Esophagus muscularis mucosa (tissue), 4 donors: ENCODE results near the gene OR10H5. TPM values are rescaled to one million over a fixed set of nuclear protein-coding genes. Genes with fewer than 3 reads are reported as not detected.
"Not testable (repeated sequence)": the region's sequence is repeated elsewhere in the genome, so short reads cannot be mapped to it uniquely, and the experiment has no call there.

Experiments used
- DNase-seq: peaks from one replicate; pipeline ENCODE4 v3.0.0-alpha.2; 2017; ENCODE audit errors: extremely low spot score
- H3K27ac ChIP-seq, 4 donors: fragments of 200-600 bp; sonication (generic); replicated peaks in 1 of 4; 1 replicate in 3 of 4; 2 replicates in 1 of 4; pipeline ENCODE4 v1.5.1; 2016 to 2019; ENCODE audit warnings: mild to moderate bottlenecking in 1 of 4
- H3K27me3 ChIP-seq, 4 donors: fragments of 200-600 bp; sonication (generic); one replicate each; pipeline versions ENCODE4 v1.5.1 to v1.6.0; 2016 to 2019
- H3K36me3 ChIP-seq, 4 donors: fragments of 200-600 bp; sonication (generic); one replicate each; pipeline ENCODE4 v1.5.1; 2016 to 2019
- H3K4me1 ChIP-seq, 4 donors: fragments of 200-600 bp; sonication (generic); one replicate each; pipeline ENCODE4 v1.5.1; 2016 to 2019
- H3K4me3 ChIP-seq, 4 donors: fragments of 200-600 bp; sonication (generic); 1 replicate in 2 of 4; 2 replicates in 2 of 4; pipeline ENCODE4 v1.5.1; 2016 to 2019; ENCODE audit warnings: mild to moderate bottlenecking in 4 of 4, moderate library complexity in 1 of 4
- H3K9me3 ChIP-seq, 4 donors: fragments of 200-600 bp; sonication (generic); 1 replicate in 3 of 4; 2 replicates in 1 of 4; pipeline ENCODE4 v1.5.1; 2016 to 2019
- CTCF ChIP-seq, 3 experiments: fragments of 200-600 bp in 2 of 3; fragments of 450-650 bp in 1 of 3; sonication (generic) in 2 of 3; IDR thresholded peaks; one replicate each; pipeline ENCODE4 v1.5.1; 2017 to 2019; ENCODE audit warnings: antibody characterized with exemption in 3 of 3, mild to moderate bottlenecking in 2 of 3, moderate library complexity in 1 of 3
- EP300 ChIP-seq: sonication (generic); formaldehyde crosslinking; IDR thresholded peaks from one replicate; pipeline ENCODE4 v1.6.1; 2017; ENCODE audit warnings: antibody characterized with exemption
- POLR2A ChIP-seq: fragments of 450-650 bp; IDR thresholded peaks from one replicate; pipeline ENCODE4 v1.6.1; 2017; ENCODE audit warnings: antibody characterized with exemption, moderate library complexity, mild to moderate bottlenecking, low read depth
- POLR2AphosphoS5 ChIP-seq, 2 donors: sonication (generic); formaldehyde crosslinking; IDR thresholded peaks; one replicate each; pipeline ENCODE4 v1.6.1; 2017; ENCODE audit warnings: antibody characterized with exemption in 2 of 2
- WGBS: methylation state at CpG from one replicate; pipeline ENCODE4 v1.1.5; 2018; 5-methylcytosine and 5-hydroxymethylcytosine counted together
- intact Hi-C: fragments of 100-400 bp; cut with DNase I; formaldehyde crosslinking; loops from one replicate; pipeline ENCODE4 v1.15.1; 2023
- total RNA-seq, 4 donors: library from RNA; depleted of rRNA; stranded (reverse); fragments of >200 nt; gene quantifications; one replicate each; pipeline versions ENCODE4 v1.1.0 to v1.2.1, GENCODE V29; 2016

OR10H5 gene
- total RNA-seq, 4 donors from 2014 or later, result 0.06 TPM; not detected in 3

GRCh38 chr19:15782211-15782610, 5.2 kb upstream of the OR10H5 start:
- H3K9me3 ChIP-seq, result no peaks in the 10 kb centered on the region
- WGBS, result 88% methylated on average over 1 of the region's 3 CpGs
- H3K4me1 ChIP-seq, result peaks cover 20 to 37% (median 25%) of the 10 kb centered on the region in 4 donors
- no peak for DNase-seq
- H3K36me3 ChIP-seq, result no peaks in the 10 kb centered on the region
- TF ChIP-seq POLR2A, result no peak
- TF ChIP-seq POLR2AphosphoS5 (IDR thresholded peaks at IDR 0.05), result no peak
- TF ChIP-seq CTCF (IDR thresholded peaks at IDR 0.05), result no peak
- TF ChIP-seq EP300, result no peak
- no peak overlapping the region for H3K27ac ChIP-seq
- intact Hi-C loops, result no loop called here
- H3K4me3 ChIP-seq, result no peak overlapping the region
- H3K27me3 ChIP-seq, result no peaks in the 10 kb centered on the region

- H3K4me3 ChIP-seq, H3K9me3 ChIP-seq, H3K27me3 ChIP-seq, H3K36me3 ChIP-seq, DNase-seq, H3K27ac ChIP-seq, intact Hi-C loops: not testable (repeated sequence)
- 78% methylated on average over 7 of the region's 7 CpGs for WGBS
- peaks cover 14 to 31% (median 22%) of the 10 kb centered on the region in 4 donors for H3K4me1 ChIP-seq
Observed at GRCh38 chr19:15782896-15783295, 4.6 kb upstream of the OR10H5 start.

GRCh38 chr19:15788594-15789270, 1.3 kb downstream of the OR10H5 start:
- no peak for DNase-seq
- Histone ChIP-seq H3K27me3 (peaks cover 0 to 14% (median 0%) of the 10 kb centered on the region in 4 donors), H3K4me1 (no peaks in the 10 kb centered on the region), H3K9me3 (no peaks in the 10 kb centered on the region), H3K4me3 (no peak overlapping the region), H3K27ac (no peak overlapping the region), H3K36me3 (no peaks in the 10 kb centered on the region)
- TF ChIP-seq EP300 (no peak), CTCF (IDR thresholded peaks at IDR 0.05) (no peak)
- intact Hi-C loops, result no loop called here
- WGBS, result 71% methylated on average over 4 of the region's 4 CpGs

GRCh38 chr19:15790096-15790495, 2.6 kb downstream of the OR10H5 start:
- no peak overlapping the region for H3K27ac ChIP-seq
- DNase-seq, result no peak
- peaks cover 0 to 14% (median 0%) of the 10 kb centered on the region in 4 donors for H3K27me3 ChIP-seq
- H3K9me3 ChIP-seq, result no peaks in the 10 kb centered on the region
- intact Hi-C loops, result no loop called here
- no peaks in the 10 kb centered on the region for H3K4me1 ChIP-seq
- 61% methylated on average over 6 of the region's 6 CpGs for WGBS
- H3K36me3 ChIP-seq, result no peaks in the 10 kb centered on the region
- H3K4me3 ChIP-seq, result no peak overlapping the region
- TF ChIP-seq POLR2A (no peak), EP300 (no peak)

- H3K36me3 ChIP-seq, H3K4me1 ChIP-seq, H3K9me3 ChIP-seq, H3K4me3 ChIP-seq, H3K27ac ChIP-seq, intact Hi-C loops, DNase-seq: not testable (repeated sequence)
- 94% methylated on average over 15 of the region's 18 CpGs for WGBS
- peaks cover 0 to 15% (median 0%) of the 10 kb centered on the region in 4 donors for H3K27me3 ChIP-seq
Observed at GRCh38 chr19:15794279-15794678, 6.8 kb downstream of the OR10H5 start.

GRCh38 chr19:15810335-15810734, 22.9 kb downstream of the OR10H5 start:
- no peak overlapping the region for H3K4me3 ChIP-seq
- WGBS, result 21% methylated on average over 7 of the region's 7 CpGs
- no peaks in the 10 kb centered on the region for H3K36me3 ChIP-seq
- intact Hi-C loops, result loop anchor here (2.0 kb wide), 1 partner anchor 182 kb away; no protein-coding TSS in a partner anchor
- H3K27me3 ChIP-seq, result peaks cover 0 to 60% (median 0%) of the 10 kb centered on the region in 4 donors
- no peaks in the 10 kb centered on the region for H3K9me3 ChIP-seq
- H3K4me1 ChIP-seq, result peaks cover 0 to 3% (median 0%) of the 10 kb centered on the region in 4 donors
- DNase-seq, result no peak
- H3K27ac ChIP-seq, result no peak overlapping the region
- TF ChIP-seq POLR2AphosphoS5 (IDR thresholded peaks at IDR 0.05) (no peak), POLR2A (no peak), CTCF (IDR thresholded peaks at IDR 0.05) (peak; percentile 40 to 52 (median 45)), EP300 (no peak)
